NB4 (cell line): Measurements from ENCODE around the gene TRIP4.
"Not testable (repeated sequence)": the region's sequence is repeated elsewhere in the genome, so short reads cannot be mapped to it uniquely, and the experiment has no call there.

Experiments used
- DNase-seq: peaks from one replicate; pipeline ENCODE4 v3.0.0; 2010; ENCODE audit warnings: low read depth
- H3K4me3 ChIP-seq: one replicate; pipeline ENCODE4 v1.5.1; 2011; ENCODE audit warnings: mild to moderate bottlenecking, low read depth, low read length, moderate library complexity
- MYC ChIP-seq: IDR thresholded peaks from 2 replicates; pipeline ENCODE4 v1.6.1; 2011; ENCODE audit warnings: low read depth, low read length
- POLR2A ChIP-seq: IDR thresholded peaks from 2 replicates; pipeline ENCODE4 v1.6.1; 2011; ENCODE audit warnings: mild to moderate bottlenecking; ENCODE audit not compliant: insufficient read length; ENCODE audit errors: extremely low read depth
- TF ChIP-seq, protein P1 (sequence below): IDR thresholded peaks from 2 replicates; pipeline ENCODE4 v1.6.1; 2011; ENCODE audit warnings: low read depth, low read length
- TF ChIP-seq, protein P2 (sequence below): IDR thresholded peaks from one replicate; pipeline ENCODE4 v1.5.1; 2012; ENCODE audit warnings: low read depth, low read length

Gene TRIP4

DNA sequence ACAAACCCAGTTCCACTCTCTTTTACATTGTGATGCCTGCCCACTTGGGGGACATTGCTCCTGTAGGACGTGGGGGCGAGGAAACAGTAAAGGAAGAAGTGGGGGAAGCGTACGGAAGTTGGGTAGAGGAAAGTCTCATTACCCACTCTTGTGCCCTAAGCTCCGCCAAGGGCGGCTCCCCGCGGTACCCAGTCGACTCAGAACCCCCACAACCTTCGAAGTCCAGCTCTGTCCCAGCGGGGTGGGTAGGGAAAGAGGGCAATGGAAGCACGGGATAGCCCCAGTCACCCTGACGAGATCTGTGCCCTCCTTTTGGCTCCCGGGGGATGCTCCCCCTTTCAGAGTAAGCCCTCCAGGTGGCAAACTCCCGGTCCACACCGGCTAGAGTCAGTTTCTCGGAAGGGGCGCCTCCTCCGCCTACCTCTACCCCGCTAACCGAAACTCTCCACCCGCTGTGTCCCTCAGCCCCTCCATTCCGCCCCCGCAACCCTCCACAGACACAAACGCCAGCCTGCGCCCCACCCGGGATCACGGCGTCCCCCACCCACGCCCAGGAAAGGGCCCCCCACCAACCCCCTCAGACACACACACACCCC is 32.2 kb upstream of the TRIP4 start:
- TF ChIP-seq, protein P1, sequence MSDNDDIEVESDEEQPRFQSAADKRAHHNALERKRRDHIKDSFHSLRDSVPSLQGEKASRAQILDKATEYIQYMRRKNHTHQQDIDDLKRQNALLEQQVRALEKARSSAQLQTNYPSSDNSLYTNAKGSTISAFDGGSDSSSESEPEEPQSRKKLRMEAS = no peak
- TF ChIP-seq MYC (no peak; the same call in 1 of the 2 replicates), POLR2A (no peak)
- TF ChIP-seq, protein P2, sequence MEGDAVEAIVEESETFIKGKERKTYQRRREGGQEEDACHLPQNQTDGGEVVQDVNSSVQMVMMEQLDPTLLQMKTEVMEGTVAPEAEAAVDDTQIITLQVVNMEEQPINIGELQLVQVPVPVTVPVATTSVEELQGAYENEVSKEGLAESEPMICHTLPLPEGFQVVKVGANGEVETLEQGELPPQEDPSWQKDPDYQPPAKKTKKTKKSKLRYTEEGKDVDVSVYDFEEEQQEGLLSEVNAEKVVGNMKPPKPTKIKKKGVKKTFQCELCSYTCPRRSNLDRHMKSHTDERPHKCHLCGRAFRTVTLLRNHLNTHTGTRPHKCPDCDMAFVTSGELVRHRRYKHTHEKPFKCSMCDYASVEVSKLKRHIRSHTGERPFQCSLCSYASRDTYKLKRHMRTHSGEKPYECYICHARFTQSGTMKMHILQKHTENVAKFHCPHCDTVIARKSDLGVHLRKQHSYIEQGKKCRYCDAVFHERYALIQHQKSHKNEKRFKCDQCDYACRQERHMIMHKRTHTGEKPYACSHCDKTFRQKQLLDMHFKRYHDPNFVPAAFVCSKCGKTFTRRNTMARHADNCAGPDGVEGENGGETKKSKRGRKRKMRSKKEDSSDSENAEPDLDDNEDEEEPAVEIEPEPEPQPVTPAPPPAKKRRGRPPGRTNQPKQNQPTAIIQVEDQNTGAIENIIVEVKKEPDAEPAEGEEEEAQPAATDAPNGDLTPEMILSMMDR = no peak
- DNase-seq = peak; percentile 45
- H3K4me3 ChIP-seq = peak overlapping the region; percentile 91

DNA sequence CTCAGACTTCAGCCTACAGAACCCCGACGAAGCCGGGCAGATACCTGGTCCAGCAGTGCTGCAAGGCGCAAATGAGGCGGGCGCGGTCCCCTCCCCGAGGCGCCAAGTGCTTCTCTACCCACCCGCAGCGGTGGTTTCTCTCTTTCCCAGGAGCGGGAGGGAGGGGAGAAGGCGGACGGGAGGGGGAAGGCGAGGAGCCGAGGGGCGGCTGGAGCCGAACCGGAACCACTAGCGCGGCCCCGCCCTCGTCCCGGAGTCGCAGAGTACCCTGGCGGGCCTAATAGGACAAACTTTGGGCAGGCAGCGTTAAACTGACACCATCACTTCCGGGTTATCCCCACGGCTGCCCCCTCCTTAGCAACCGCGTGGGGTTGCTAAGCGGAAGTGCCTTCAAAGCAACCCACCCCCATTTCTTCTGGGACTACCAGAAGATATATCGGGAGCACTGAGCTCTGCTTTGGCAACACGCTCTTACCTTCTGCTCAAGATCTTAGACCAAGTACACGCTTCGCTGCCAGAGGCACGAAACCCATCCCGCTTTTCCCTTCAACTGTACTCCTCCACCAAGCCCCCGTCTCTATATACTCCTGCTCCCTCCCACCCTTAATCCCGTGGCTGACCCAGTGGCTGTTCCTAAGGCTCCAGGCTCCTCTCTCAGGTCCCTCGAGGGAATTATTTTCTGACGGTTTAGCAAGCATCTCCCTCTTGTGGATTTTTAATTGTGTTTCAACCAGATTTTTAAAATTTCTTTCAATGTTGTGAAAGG is 31.5 kb upstream of the TRIP4 start, which contains the start of gene CSNK1G1:
Gene CSNK1G1, minus strand, starts transcription at position 230 of the 766 bp plus-strand sequence. CDS start 55,674 bp downstream, outside the sequence.
- TF ChIP-seq POLR2A = peak; percentile 64
- TF ChIP-seq, protein P2 = no peak
- TF ChIP-seq, protein P1 = peak; percentile 78
- TF ChIP-seq MYC = peak; percentile 59; the same call in 1 of the 2 replicates
- H3K4me3 ChIP-seq = peak within 1 kb of the TSS; percentile 91
- peak; percentile 98 for DNase-seq

DNA sequence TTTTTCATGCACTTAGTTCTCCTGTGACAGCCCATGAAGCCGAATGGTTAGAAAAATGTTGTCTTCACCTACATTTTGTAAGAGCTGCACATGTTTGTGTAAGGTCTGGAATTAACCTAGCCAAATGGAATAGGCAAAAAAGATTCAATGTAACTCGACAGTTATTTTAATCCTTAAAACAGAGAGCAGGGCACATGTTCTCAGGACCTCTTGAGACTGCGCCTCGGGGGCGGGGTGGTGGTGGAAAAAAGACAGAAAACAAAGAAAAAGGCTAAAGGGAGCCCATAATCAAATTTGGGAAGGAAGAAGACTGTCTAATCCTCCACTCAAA is 31.0 kb upstream of the TRIP4 start:
- peak overlapping the region; percentile 91 for H3K4me3 ChIP-seq
- TF ChIP-seq, protein P1 = no peak
- TF ChIP-seq, protein P2 = no peak
- TF ChIP-seq MYC (no peak), POLR2A (no peak)
- no peak for DNase-seq

DNA sequence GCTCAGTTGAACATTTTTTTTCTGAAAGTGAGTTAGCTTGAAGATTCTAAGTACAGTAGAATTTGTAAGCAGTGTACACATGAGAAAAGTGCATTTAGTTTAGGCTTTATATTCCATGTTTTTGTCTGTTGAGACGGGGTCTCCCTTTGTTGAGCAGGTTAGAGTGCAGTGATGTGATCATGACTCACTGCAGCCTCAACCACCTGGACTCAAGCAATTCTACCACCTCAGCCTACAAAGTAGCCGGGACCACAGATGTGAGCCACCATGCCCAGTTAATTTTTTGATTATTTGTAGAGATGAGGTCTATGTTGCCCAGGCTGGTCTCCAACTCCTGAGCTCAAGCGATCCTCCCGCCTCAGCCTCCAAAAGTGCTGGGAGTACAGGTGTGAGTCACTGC is 26.4 kb upstream of the TRIP4 start:
- TF ChIP-seq, protein P1 = no peak
- TF ChIP-seq POLR2A (no peak), MYC (no peak)
- TF ChIP-seq, protein P2 = no peak
- no peak for DNase-seq
- no peak overlapping the region for H3K4me3 ChIP-seq

DNA sequence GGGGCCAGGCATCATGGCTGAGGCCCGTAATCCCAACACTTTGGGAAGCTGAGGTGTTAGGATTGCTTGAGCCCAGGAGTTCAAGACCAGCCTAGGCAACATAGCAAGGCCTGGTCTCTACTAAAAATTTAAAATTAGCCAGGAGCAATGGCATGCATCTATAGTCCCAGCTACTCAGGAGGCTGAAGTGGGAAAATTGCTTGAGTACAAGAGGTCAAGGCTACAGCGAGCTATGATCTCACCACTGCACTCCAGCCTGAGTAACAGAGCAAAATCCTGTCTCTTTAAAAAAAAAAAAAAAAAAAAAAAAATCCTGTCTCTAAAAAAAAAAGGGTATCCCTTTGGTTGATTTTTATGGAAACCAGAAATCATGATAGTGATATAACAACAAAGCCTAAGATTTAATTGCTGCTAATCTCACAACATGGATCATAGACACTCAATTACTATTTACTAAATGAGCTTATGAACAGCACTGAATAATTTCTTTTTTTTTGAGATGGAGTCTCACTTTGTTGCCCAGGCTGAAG is 18.5 kb upstream of the TRIP4 start:
- no peak overlapping the region for H3K4me3 ChIP-seq
- TF ChIP-seq, protein P1 = no peak
- no peak for TF ChIP-seq POLR2A
- TF ChIP-seq MYC = no peak
- no peak for DNase-seq

DNA sequence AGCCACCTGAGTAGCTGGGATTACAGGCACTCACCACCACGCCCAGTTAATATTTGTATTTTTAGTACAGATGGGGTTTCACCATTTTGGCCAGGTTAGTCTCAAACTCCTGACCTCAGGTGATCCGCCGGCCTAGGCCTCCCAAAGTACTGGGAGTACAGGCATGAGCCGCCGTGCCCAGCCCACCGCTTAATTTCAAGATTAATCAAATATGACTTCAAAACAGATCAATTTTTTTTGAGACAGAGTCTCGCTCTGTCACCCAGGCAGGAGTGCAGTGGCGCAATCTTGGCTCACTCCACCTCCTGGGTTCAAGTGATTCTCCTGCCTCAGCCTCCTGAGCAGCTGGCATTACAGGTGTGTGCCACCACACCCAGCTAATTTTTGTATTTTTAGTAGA is 16.3 kb upstream of the TRIP4 start:
- H3K4me3 ChIP-seq, DNase-seq: not testable (repeated sequence)
